Panc1 (cell line): ENCODE data around the gene CCDC197. TPM values are rescaled to one million over a fixed set of nuclear protein-coding genes. Genes with fewer than 3 reads are reported as not detected.

Experiments used
- ATAC-seq: fragments of 200-7000 bp; cut with Tn5 transposase; 2 replicates; pipeline ENCODE4 v1.9.1; 2020; ENCODE audit warnings: mild to moderate bottlenecking, moderate library complexity
- BruUV-seq: library from RNA; stranded (reverse); fragments of 400-500 nt; replicated peaks from 2 replicates; lab custom pipeline; 2021; lab: Mats Ljungman, UMichigan
- CTCF ChIA-PET: fragments of 300-600 bp; sonication (Branson Sonifier 250); formaldehyde crosslinking; loops from one replicate; lab custom pipeline; 2022; ENCODE audit warnings: antibody characterized with exemption; lab: Charles Lee
- POLR2A ChIA-PET: fragments of 300-600 bp; sonication (Branson Sonifier 250); formaldehyde crosslinking; loops from one replicate; lab custom pipeline; 2022; ENCODE audit warnings: antibody characterized with exemption; lab: Charles Lee
- DNase-seq: peaks from one replicate; pipeline ENCODE4 v3.0.0-alpha.2; 2010; ENCODE audit warnings: low read depth, low spot score
- H3K27ac ChIP-seq: 2 replicates; pipeline ENCODE4 v1.5.1; 2011; ENCODE audit warnings: mild to moderate bottlenecking, low read length, inconsistent platforms
- H3K27me3 ChIP-seq: fragments of 200-500 bp; sonication (Bioruptor generic); 2 replicates; pipeline ENCODE4 v1.6.0; 2014; ENCODE audit warnings: low read length, inconsistent platforms; ENCODE audit not compliant: control insufficient read depth, insufficient read depth
- H3K36me3 ChIP-seq: fragments of 200-500 bp; sonication (Bioruptor generic); 2 replicates; pipeline ENCODE4 v1.5.1; 2014; ENCODE audit warnings: inconsistent platforms, mild to moderate bottlenecking, low read length, moderate library complexity; ENCODE audit not compliant: control insufficient read depth, insufficient read depth
- H3K4me1 ChIP-seq: 2 replicates; pipeline ENCODE4 v1.5.1; 2011; ENCODE audit warnings: inconsistent platforms, mild to moderate bottlenecking, low read length, moderate library complexity; ENCODE audit not compliant: control insufficient read depth, insufficient read depth
- H3K4me3 ChIP-seq, 2 experiments: 2 replicates each; pipeline ENCODE4 v1.5.1; 2011 to 2012; ENCODE audit warnings: low read depth in 2 of 2, low read length in 2 of 2, mild to moderate bottlenecking in 2 of 2, inconsistent platforms in 1 of 2, moderate library complexity in 1 of 2
- H3K9me3 ChIP-seq: fragments of 200-500 bp; sonication (Bioruptor generic); 2 replicates; pipeline ENCODE4 v1.5.1; 2014; ENCODE audit warnings: low read depth, mild to moderate bottlenecking, inconsistent platforms, low read length, moderate library complexity; ENCODE audit not compliant: control insufficient read depth, insufficient read depth
- CTCF ChIP-seq: fragments of 450-650 bp; IDR thresholded peaks from 2 replicates; pipeline ENCODE4 v1.5.1; 2017; ENCODE audit warnings: mild to moderate bottlenecking
- POLR2AphosphoS5 ChIP-seq: IDR thresholded peaks from 2 replicates; pipeline ENCODE4 v1.6.1; 2012; ENCODE audit warnings: mild to moderate bottlenecking, low read depth, low read length, moderate library complexity
- REST ChIP-seq, 2 experiments: IDR thresholded peaks; 2 replicates each; pipeline ENCODE4 v1.6.1; 2011 to 2012; ENCODE audit warnings: low read depth in 2 of 2, control low read depth in 1 of 2, low read length in 1 of 2, mild to moderate bottlenecking in 1 of 2, moderate library complexity in 1 of 2; ENCODE audit not compliant: insufficient read depth in 1 of 2
- SIN3A ChIP-seq: IDR thresholded peaks from 2 replicates; pipeline ENCODE4 v1.6.1; 2012; ENCODE audit warnings: low read depth, mild to moderate bottlenecking, low read length, moderate library complexity, borderline replicate concordance; ENCODE audit not compliant: insufficient read depth
- TCF7L2 ChIP-seq: IDR thresholded peaks from 2 replicates; pipeline ENCODE4 v1.6.1; 2011; ENCODE audit warnings: mild to moderate bottlenecking, low read depth, low read length, inconsistent platforms
- in situ Hi-C: cut with HindIII; loops from 2 replicates; pipeline ENCODE4 v1.10.0; 2016; ENCODE audit warnings: low sequenced_read_pairs, low pct_unique_long_range_greater_than_20kb
- intact Hi-C: fragments of 100-400 bp; cut with micrococcal nuclease; formaldehyde crosslinking; loops from one replicate; pipeline ENCODE4 v1.10.0; 2022; ENCODE audit not compliant: unreplicated experiment
- total RNA-seq: library from RNA; stranded (reverse); gene quantifications from one replicate; pipeline ENCODE4 v1.2.1, GENCODE V29; 2021; ENCODE audit not compliant: unreplicated experiment

Gene CCDC197
- total RNA-seq, 1 experiment from 2014 or later, result not detected

GRCh38 chr14:94051115-94051514 lies 54.0 kb downstream of the CCDC197 start:
- no TSS peak for BruUV-seq

DNA sequence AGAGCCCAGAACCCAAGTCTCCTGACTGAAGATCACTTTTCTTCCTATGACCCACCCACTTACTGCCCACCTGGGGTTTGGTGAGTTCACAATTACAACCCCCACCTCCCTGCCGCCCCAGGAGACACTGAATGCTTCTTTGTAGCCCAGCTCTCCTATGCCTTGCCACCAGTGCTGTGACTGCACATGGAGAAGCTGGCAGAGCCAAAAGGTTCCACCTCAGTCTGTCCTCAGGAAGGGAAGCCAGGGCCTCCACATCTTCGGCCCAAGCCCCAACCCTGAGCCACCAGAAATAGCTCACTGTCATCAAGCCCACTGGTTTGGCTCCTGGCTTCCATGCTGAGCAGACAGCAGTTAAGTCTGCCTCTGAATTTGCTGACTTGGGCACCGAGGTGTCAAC lies 54.7 kb downstream of the CCDC197 start:
- H3K9me3 ChIP-seq, result no peaks in the 10 kb centered on the region
- ATAC-seq (no peak), DNase-seq (no peak)
- no peaks in the 10 kb centered on the region for H3K27me3 ChIP-seq
- CTCF ChIA-PET, result interaction anchor here (0.9 kb wide), 1 partner anchor 80 kb away, joined by 3 read pairs; no protein-coding TSS in a partner anchor
- H3K4me1 ChIP-seq, result no peaks in the 10 kb centered on the region
- TF ChIP-seq POLR2AphosphoS5 (no peak), REST (IDR thresholded peaks at IDR 0.05; ENCODE audit: insufficient read depth in 1 of 2, low read depth in 2 of 2, low read length in 1 of 2) (no peak), SIN3A (no peak), CTCF (no peak), TCF7L2 (no peak)
- intact Hi-C loops, result loop anchor here (5.0 kb wide), 1 partner anchor 86 kb away; no protein-coding TSS in a partner anchor
- in situ Hi-C loops, result no loop called here
- peaks cover 5% of the 10 kb centered on the region; the same call in 1 of the 2 replicates for H3K36me3 ChIP-seq
- BruUV-seq, result no TSS peak
- POLR2A ChIA-PET, result no interaction called here
- H3K4me3 ChIP-seq, result no peak overlapping the region
- H3K27ac ChIP-seq, result no peak overlapping the region

More at GRCh38 chr14:94051115-94051514, 54.0 kb downstream of the CCDC197 start:
- in situ Hi-C loops, result no loop called here
- TF ChIP-seq POLR2AphosphoS5, result no peak
- TF ChIP-seq CTCF, result no peak; the same call in 1 of the 2 replicates
- no peak for TF ChIP-seq TCF7L2
- TF ChIP-seq SIN3A, result no peak
- no peak for TF ChIP-seq REST (IDR thresholded peaks at IDR 0.05; ENCODE audit: insufficient read depth in 1 of 2, low read depth in 2 of 2, low read length in 1 of 2)
- H3K36me3 ChIP-seq, result peaks cover 4% of the 10 kb centered on the region; the same call in 1 of the 2 replicates
- DNase-seq (no peak), ATAC-seq (no peak)
- H3K4me1 ChIP-seq, result no peaks in the 10 kb centered on the region
- no peak overlapping the region for H3K4me3 ChIP-seq
- H3K27ac ChIP-seq, result no peak overlapping the region
- no peaks in the 10 kb centered on the region for H3K9me3 ChIP-seq
- POLR2A ChIA-PET, result no interaction called here
- intact Hi-C loops, result loop anchor here (5.0 kb wide), 1 partner anchor 86 kb away; no protein-coding TSS in a partner anchor
- CTCF ChIA-PET, result interaction anchor here (0.9 kb wide), 1 partner anchor 81 kb away, joined by 3 read pairs; no protein-coding TSS in a partner anchor
- H3K27me3 ChIP-seq, result no peaks in the 10 kb centered on the region
